HEK293T (cell line): Measurements from ENCODE around the gene XKR7.

Experiments used
- CTCF ChIA-PET: fragments of 350-600 bp; formaldehyde crosslinking; extraction: SDS; loops from one replicate; lab custom pipeline; 2021; ENCODE audit warnings: antibody characterized with exemption, inconsistent platforms; lab: Yijun Ruan, JAX
- POLR2A ChIA-PET: fragments of 350-600 bp; formaldehyde crosslinking; extraction: SDS; loops from one replicate; lab custom pipeline; 2020; ENCODE audit warnings: antibody characterized with exemption, inconsistent platforms; lab: Yijun Ruan, JAX
- DNase-seq: peaks from one replicate; pipeline ENCODE4 v3.0.0; 2012; ENCODE audit warnings: mixed read lengths; ENCODE audit errors: extremely low spot score
- ARNT ChIP-seq: fragments of 450-650 bp; IDR thresholded peaks from 2 replicates; pipeline ENCODE4 v1.6.1; 2017; ENCODE audit warnings: mild to moderate bottlenecking
- BHLHE40 ChIP-seq: fragments of 450-650 bp; IDR thresholded peaks from 2 replicates; pipeline ENCODE4 v1.6.1; 2016; ENCODE audit warnings: mild to moderate bottlenecking, moderate library complexity, borderline replicate concordance
- CTBP1 ChIP-seq: fragments of 450-650 bp; IDR thresholded peaks from 2 replicates; pipeline ENCODE4 v1.6.1; 2016; ENCODE audit warnings: borderline replicate concordance
- ELF4 ChIP-seq: fragments of 450-650 bp; IDR thresholded peaks from 2 replicates; pipeline ENCODE4 v1.6.1; 2017; ENCODE audit warnings: antibody characterized with exemption
- FOXA1 ChIP-seq: fragments of 450-650 bp; IDR thresholded peaks from 2 replicates; pipeline ENCODE4 v1.6.1; 2016; ENCODE audit warnings: mild to moderate bottlenecking
- FOXK2 ChIP-seq: fragments of 450-650 bp; IDR thresholded peaks from 2 replicates; pipeline ENCODE4 v1.6.1; 2016; ENCODE audit warnings: mild to moderate bottlenecking
- FOXM1 ChIP-seq: fragments of 450-650 bp; IDR thresholded peaks from 2 replicates; pipeline ENCODE4 v1.6.1; 2017; ENCODE audit warnings: mild to moderate bottlenecking, borderline replicate concordance
- HDGF ChIP-seq: fragments of 450-650 bp; IDR thresholded peaks from 2 replicates; pipeline ENCODE4 v1.6.1; 2017; ENCODE audit warnings: antibody characterized with exemption, borderline replicate concordance
- L3MBTL2 ChIP-seq: fragments of 450-650 bp; conservative IDR thresholded peaks from 2 replicates; pipeline ENCODE4 v1.6.1; 2016; ENCODE audit warnings: mild to moderate bottlenecking
- LEF1 ChIP-seq: fragments of 450-650 bp; IDR thresholded peaks from 2 replicates; pipeline ENCODE4 v1.6.1; 2017; ENCODE audit warnings: mild to moderate bottlenecking, borderline replicate concordance
- NFRKB ChIP-seq: fragments of 450-650 bp; IDR thresholded peaks from 2 replicates; pipeline ENCODE4 v1.6.1; 2016; ENCODE audit warnings: mild to moderate bottlenecking, moderate library complexity
- SP1 ChIP-seq: fragments of 450-650 bp; IDR thresholded peaks from 2 replicates; pipeline ENCODE4 v1.6.1; 2017
- SUZ12 ChIP-seq: fragments of 450-650 bp; IDR thresholded peaks from 2 replicates; pipeline ENCODE4 v1.6.1; 2016; ENCODE audit warnings: mild to moderate bottlenecking
- TARDBP ChIP-seq: fragments of 450-650 bp; IDR thresholded peaks from 2 replicates; pipeline ENCODE4 v1.6.1; 2016
- ZNF384 ChIP-seq: fragments of 450-650 bp; IDR thresholded peaks from 2 replicates; pipeline ENCODE4 v1.6.1; 2016
- TF ChIP-seq, protein P1 (sequence below): fragments of 450-650 bp; IDR thresholded peaks from 2 replicates; pipeline ENCODE4 v1.6.1; 2016

The XKR7 gene

DNA sequence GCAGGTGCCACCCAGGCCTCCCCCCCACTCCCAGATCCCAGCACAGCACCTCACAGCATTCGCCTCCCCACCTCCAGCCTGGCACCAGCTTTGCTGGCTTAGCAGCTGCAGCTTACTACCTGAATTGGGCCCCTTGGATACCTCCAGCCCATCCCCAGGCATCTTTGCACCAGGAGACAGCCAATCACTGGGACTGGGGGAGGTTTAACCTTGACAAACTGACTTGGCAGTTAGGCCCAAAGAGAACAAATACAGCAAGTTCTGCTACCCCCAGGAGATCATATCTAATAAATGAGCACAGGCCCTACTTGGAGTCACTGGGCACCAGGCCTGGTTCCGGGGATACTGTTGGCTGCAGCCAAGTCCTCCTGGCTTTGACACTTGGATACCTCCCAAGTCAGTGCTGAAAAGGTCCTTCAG lies 24.9 kb upstream of the XKR7 start:
- TF ChIP-seq FOXM1 = no peak
- no peak for TF ChIP-seq FOXK2
- TF ChIP-seq TARDBP = no peak
- no peak for TF ChIP-seq FOXA1
- no peak for TF ChIP-seq LEF1
- TF ChIP-seq HDGF = no peak
- POLR2A ChIA-PET = interaction anchor here (1.1 kb wide), 1 partner anchor 9 kb away, joined by 4 read pairs; the partner anchor contains the start of gene PDRG1
- CTCF ChIA-PET = no interaction called here
- no peak for DNase-seq

DNA sequence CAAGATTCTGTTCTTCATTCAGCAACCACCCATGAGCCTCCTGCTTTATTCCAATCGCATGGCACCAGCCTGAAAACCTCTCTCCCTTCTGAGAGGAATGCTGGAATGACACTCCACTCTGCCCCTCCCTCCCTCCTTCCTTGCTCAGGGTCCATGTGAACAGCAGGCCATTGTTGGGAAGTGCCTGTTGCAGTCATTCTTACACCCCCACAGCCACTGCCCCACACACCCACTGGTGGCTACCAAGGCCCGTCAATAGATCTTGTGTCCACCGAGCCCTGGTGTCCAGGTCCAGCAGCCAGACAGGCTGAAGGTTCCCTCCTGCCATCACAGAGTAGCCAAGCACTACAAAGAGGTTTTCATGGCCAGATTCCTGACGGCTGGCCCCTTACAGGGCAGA lies 22.6 kb upstream of the XKR7 start:
- no peak for DNase-seq
- TF ChIP-seq, protein P1, sequence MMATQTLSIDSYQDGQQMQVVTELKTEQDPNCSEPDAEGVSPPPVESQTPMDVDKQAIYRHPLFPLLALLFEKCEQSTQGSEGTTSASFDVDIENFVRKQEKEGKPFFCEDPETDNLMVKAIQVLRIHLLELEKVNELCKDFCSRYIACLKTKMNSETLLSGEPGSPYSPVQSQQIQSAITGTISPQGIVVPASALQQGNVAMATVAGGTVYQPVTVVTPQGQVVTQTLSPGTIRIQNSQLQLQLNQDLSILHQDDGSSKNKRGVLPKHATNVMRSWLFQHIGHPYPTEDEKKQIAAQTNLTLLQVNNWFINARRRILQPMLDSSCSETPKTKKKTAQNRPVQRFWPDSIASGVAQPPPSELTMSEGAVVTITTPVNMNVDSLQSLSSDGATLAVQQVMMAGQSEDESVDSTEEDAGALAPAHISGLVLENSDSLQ = no peak
- TF ChIP-seq CTBP1 = no peak
- TF ChIP-seq SUZ12 = no peak
- TF ChIP-seq FOXK2 = no peak
- TF ChIP-seq SP1 = no peak
- no peak for TF ChIP-seq ARNT
- no peak for TF ChIP-seq HDGF
- TF ChIP-seq LEF1 = no peak
- no peak for TF ChIP-seq L3MBTL2
- no peak for TF ChIP-seq TARDBP
- no peak for TF ChIP-seq BHLHE40
- ChIA-PET CTCF (no interaction called here), POLR2A (no interaction called here)

DNA sequence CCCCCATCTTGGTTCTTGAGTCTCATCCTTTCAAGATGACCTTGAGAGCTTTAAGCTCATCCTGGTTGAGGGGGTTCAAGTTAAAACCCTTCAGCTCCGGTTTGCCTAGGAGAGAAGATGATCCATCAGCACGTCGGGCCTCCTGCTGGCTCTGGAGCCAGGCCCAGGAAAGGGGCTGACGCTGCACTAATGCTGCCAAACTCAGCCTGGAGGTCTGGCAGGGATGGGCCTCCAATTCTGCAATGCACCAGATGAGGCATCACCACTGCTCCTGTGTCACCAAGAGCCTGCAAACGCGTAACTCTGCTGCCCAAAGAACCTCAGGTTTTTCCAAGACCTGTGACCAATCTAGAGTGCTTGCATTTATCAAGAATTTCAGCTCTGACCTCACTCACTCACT lies 22.2 kb upstream of the XKR7 start:
- ChIA-PET CTCF (no interaction called here), POLR2A (no interaction called here)
- DNase-seq = no peak
- no peak for TF ChIP-seq ELF4
- no peak for TF ChIP-seq HDGF
- no peak for TF ChIP-seq LEF1
- TF ChIP-seq FOXA1 = no peak
- TF ChIP-seq SUZ12 = no peak
- TF ChIP-seq TARDBP = no peak
- TF ChIP-seq SP1 = no peak
- TF ChIP-seq CTBP1 = no peak
- TF ChIP-seq ARNT = no peak
- TF ChIP-seq L3MBTL2 = no peak
- TF ChIP-seq NFRKB = no peak
- TF ChIP-seq, protein P1 = no peak
- TF ChIP-seq ZNF384 = no peak
- no peak for TF ChIP-seq FOXM1
- no peak for TF ChIP-seq FOXK2
- TF ChIP-seq BHLHE40 = no peak

DNA sequence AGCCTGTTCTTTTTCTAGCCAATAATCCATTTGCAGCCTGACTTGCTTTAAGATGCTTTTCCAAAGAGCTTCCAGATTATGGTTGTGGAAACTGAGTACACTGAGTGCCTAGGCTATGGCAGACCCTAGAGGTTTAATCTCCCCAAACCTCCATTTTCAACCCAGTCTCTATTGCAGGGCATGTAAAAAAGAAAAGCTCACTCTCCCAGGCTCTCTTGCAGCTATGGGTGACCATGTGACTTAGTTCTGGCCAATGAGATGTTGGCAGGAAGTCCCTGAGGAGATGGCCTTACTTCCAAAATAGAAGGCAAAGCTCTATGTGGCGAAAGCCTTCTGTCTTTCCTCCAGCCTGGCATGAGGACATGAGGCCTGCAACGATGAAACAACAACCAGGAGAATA lies 19.9 kb upstream of the XKR7 start:
- ChIA-PET CTCF (no interaction called here), POLR2A (no interaction called here)
- TF ChIP-seq ARNT = no peak
- no peak for TF ChIP-seq ZNF384
- TF ChIP-seq ELF4 = no peak
- no peak for TF ChIP-seq FOXK2
- no peak for DNase-seq

DNA sequence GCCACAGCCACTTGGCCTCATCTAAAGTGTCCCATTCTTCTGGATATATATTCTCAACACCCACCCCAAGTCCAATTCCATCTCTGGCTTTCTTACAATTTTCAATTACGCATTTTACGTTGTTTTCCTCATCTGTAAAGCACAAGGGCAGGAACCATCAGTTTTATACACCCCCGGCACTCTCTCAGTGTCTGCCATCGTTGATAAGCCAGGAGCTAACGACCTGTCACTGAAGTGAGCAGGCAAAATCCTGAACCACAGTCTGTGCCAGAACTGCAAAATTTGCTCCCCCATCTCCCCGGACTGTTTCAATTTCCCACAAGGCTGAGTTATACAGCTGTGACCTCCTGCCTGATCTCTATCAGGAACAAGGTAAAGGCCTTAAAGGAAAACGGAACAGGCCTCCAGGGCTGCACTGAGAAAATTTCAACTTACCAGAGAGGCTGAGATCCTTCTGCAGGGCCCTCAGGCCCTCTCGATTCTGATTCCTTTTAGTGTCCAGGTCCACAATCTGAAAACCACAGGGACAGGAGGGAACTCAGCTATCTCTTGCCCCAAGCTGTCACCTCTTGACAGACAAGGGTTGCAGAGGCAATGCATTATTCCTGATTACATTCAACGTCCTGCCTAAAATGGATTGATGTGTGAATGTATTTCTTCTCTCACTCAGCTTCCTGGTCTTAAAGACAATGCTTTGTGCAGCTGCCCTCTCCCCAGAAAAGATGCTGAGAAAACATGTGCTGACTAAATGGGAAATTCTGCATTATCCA lies 17.9 kb upstream of the XKR7 start:
- no peak for DNase-seq
- TF ChIP-seq NFRKB = no peak
- TF ChIP-seq ARNT = no peak
- no peak for TF ChIP-seq ZNF384
- TF ChIP-seq LEF1 = no peak
- TF ChIP-seq, protein P1 = no peak
- no peak for TF ChIP-seq HDGF
- no peak for TF ChIP-seq FOXM1
- TF ChIP-seq BHLHE40 = no peak
- POLR2A ChIA-PET = no interaction called here
- CTCF ChIA-PET = interaction anchor here (0.6 to 1.0 kb wide), 2 partner anchors 97 to 1259 kb away, joined by 3 to 6 read pairs; no protein-coding TSS in a partner anchor

DNA sequence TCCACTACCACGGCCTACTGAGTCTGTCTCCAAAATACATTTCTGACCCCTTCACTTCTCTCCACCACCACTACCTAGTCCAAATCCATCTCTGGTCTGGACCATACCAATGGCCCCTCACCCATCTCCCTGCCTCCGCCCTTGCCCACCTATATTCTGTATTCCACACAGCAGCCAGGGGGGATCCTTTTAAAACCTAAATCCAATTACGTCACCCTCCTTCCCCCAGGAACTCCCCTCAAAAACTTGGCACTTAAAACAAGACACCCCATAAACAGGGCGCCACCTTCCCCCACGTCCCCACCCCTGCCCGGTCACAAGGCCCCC lies 16.8 kb upstream of the XKR7 start:
- ChIA-PET CTCF (interaction anchor here (0.6 to 2.2 kb wide), 6 partner anchors 14 to 129 kb away, joined by 3 to 22 read pairs (median 4); no protein-coding TSS in a partner anchor), POLR2A (interaction anchor here (1.2 to 2.1 kb wide), 4 partner anchors 71 to 105 kb away, joined by 3 to 10 read pairs (median 6); no protein-coding TSS in a partner anchor)
- TF ChIP-seq BHLHE40 = no peak
- no peak for TF ChIP-seq L3MBTL2
- TF ChIP-seq ARNT = no peak
- TF ChIP-seq CTBP1 = no peak
- TF ChIP-seq SUZ12 = no peak
- TF ChIP-seq, protein P1 = no peak
- TF ChIP-seq FOXM1 = no peak
- no peak for TF ChIP-seq FOXK2
- no peak for TF ChIP-seq FOXA1
- no peak for TF ChIP-seq ELF4
- TF ChIP-seq LEF1 = no peak
- no peak for TF ChIP-seq ZNF384
- no peak for TF ChIP-seq HDGF
- TF ChIP-seq TARDBP = no peak
- TF ChIP-seq NFRKB = no peak
- no peak for TF ChIP-seq SP1
- DNase-seq = no peak
